ENCODE results near the gene LIG1.

LIG1 gene

GRCh38 chr19:48169939-48170803 lies at the start of gene LIG1, which contains the start of gene ZSWIM9:
Gene LIG1, minus strand, starts transcription at chr19:48170344. Its CDS starts 4,778 bp downstream, at chr19:48165566.
Gene ZSWIM9, plus strand, starts transcription at chr19:48170680. Its CDS starts 1,123 bp downstream, at chr19:48171803.
- DNase-seq: peak; percentile 95 to 97

- DNase-seq: no peak
Measured at GRCh38 chr19:48218997-48219396, 48.9 kb upstream of the LIG1 start.

- DNase-seq: no peak
Measured at GRCh38 chr19:48216933-48217332, 46.8 kb upstream of the LIG1 start.

- no peak for DNase-seq
Measured at GRCh38 chr19:48213959-48214358, 43.8 kb upstream of the LIG1 start.

- DNase-seq: no peak
Measured at GRCh38 chr19:48210005-48210404, 39.9 kb upstream of the LIG1 start.

GRCh38 chr19:48206397-48207093 lies 36.4 kb upstream of the LIG1 start:
- no peak for DNase-seq

- peak; percentile 96 to 99 for DNase-seq
Measured at GRCh38 chr19:48203794-48204628, 33.9 kb upstream of the LIG1 start.

- no peak for DNase-seq
Measured at GRCh38 chr19:48203222-48203793, 33.2 kb upstream of the LIG1 start.

GRCh38 chr19:48196933-48197665 lies 27.0 kb upstream of the LIG1 start:
- no peak for DNase-seq

GRCh38 chr19:48196321-48196763 lies 26.2 kb upstream of the LIG1 start:
- no peak for DNase-seq

- no peak for DNase-seq
Measured at GRCh38 chr19:48194844-48195830, 25.0 kb upstream of the LIG1 start.

- no peak for DNase-seq
Measured at GRCh38 chr19:48194041-48194843, 24.1 kb upstream of the LIG1 start.

GRCh38 chr19:48192750-48193149 lies 22.6 kb upstream of the LIG1 start:
- DNase-seq: no peak

GRCh38 chr19:48190885-48191284 lies 20.7 kb upstream of the LIG1 start:
- DNase-seq: no peak

GRCh38 chr19:48190288-48190884 lies 20.2 kb upstream of the LIG1 start:
- no peak for DNase-seq

GRCh38 chr19:48186541-48186991 lies 16.4 kb upstream of the LIG1 start:
- no peak for DNase-seq

- DNase-seq: no peak
Measured at GRCh38 chr19:48186015-48186414, 15.9 kb upstream of the LIG1 start.

GRCh38 chr19:48183356-48183755 lies 13.2 kb upstream of the LIG1 start:
- no peak for DNase-seq

GRCh38 chr19:48182434-48182833 lies 12.3 kb upstream of the LIG1 start:
- no peak for DNase-seq
